H9 (cell line): ENCODE measurements around the gene ATRX. TPM values are rescaled to one million over a fixed set of nuclear protein-coding genes. Genes with fewer than 3 reads are reported as not detected.
"Not testable (repeated sequence)": the region's sequence is repeated elsewhere in the genome, so short reads cannot be mapped to it uniquely, and the experiment has no call there.

Experiments
- DNase-seq: peaks from one replicate; pipeline ENCODE4 v3.0.0-alpha.2; 2017
- H2AFZ ChIP-seq: one replicate; pipeline ENCODE4 v1.6.1; 2013; ENCODE audit warnings: mild to moderate bottlenecking, low read length, control low read depth, moderate library complexity
- H2AK5ac ChIP-seq: 2 replicates; pipeline ENCODE4 v1.6.1; 2013; ENCODE audit warnings: low read length, control low read depth, mixed read lengths; ENCODE audit not compliant: insufficient read length
- H2BK120ac ChIP-seq: one replicate; pipeline ENCODE4 v1.6.1; 2013; ENCODE audit warnings: low read depth, mild to moderate bottlenecking, low read length, control low read depth, inconsistent platforms; ENCODE audit not compliant: poor library complexity, severe bottlenecking
- H2BK12ac ChIP-seq: 2 replicates; pipeline ENCODE4 v1.6.1; 2013; ENCODE audit warnings: low read length, control low read depth, mixed read lengths, low read depth; ENCODE audit not compliant: insufficient read length
- H2BK15ac ChIP-seq: 2 replicates; pipeline ENCODE4 v1.6.1; 2013; ENCODE audit warnings: low read depth, low read length, control low read depth
- H2BK20ac ChIP-seq: one replicate; pipeline ENCODE4 v1.6.1; 2013; ENCODE audit warnings: low read depth, mild to moderate bottlenecking, low read length, control low read depth, inconsistent platforms; ENCODE audit not compliant: poor library complexity, severe bottlenecking
- H2BK5ac ChIP-seq: 2 replicates; pipeline ENCODE4 v1.6.1; 2013; ENCODE audit warnings: low read length, control low read depth, mixed read lengths; ENCODE audit not compliant: insufficient read length
- H3K14ac ChIP-seq: 2 replicates; pipeline ENCODE4 v1.6.1; 2013; ENCODE audit warnings: low read length, control low read depth; ENCODE audit not compliant: insufficient read depth
- H3K18ac ChIP-seq: 2 replicates; pipeline ENCODE4 v1.6.1; 2013; ENCODE audit warnings: low read depth, mild to moderate bottlenecking, mixed read lengths, low read length, control low read depth; ENCODE audit not compliant: insufficient read length
- H3K23ac ChIP-seq: 2 replicates; pipeline ENCODE4 v1.6.1; 2013; ENCODE audit warnings: low read length, control low read depth, mixed read lengths, low read depth; ENCODE audit not compliant: insufficient read length
- H3K23me2 ChIP-seq: 2 replicates; pipeline ENCODE4 v1.6.1; 2013; ENCODE audit warnings: low read depth, mild to moderate bottlenecking, mixed read lengths, low read length, control low read depth; ENCODE audit not compliant: insufficient read length, poor library complexity, severe bottlenecking
- H3K27ac ChIP-seq: 2 replicates; pipeline ENCODE4 v1.5.1; 2013; ENCODE audit warnings: low read length, control low read depth, mixed read lengths, low read depth; ENCODE audit not compliant: insufficient read length
- H3K27me3 ChIP-seq: 2 replicates; pipeline ENCODE4 v1.6.1; 2013; ENCODE audit warnings: low read length, control low read depth, inconsistent platforms; ENCODE audit not compliant: insufficient read depth
- H3K4ac ChIP-seq: 2 replicates; pipeline ENCODE4 v1.6.1; 2013; ENCODE audit warnings: low read depth, mild to moderate bottlenecking, control low read depth, inconsistent platforms, low read length, moderate library complexity
- H3K4me1 ChIP-seq: 2 replicates; pipeline ENCODE4 v1.6.1; 2013; ENCODE audit warnings: low read length, control low read depth, inconsistent platforms; ENCODE audit not compliant: insufficient read depth
- H3K4me2 ChIP-seq: 2 replicates; pipeline ENCODE4 v1.6.1; 2013; ENCODE audit warnings: low read length, control low read depth, mixed read lengths; ENCODE audit not compliant: insufficient read length, insufficient read depth
- H3K56ac ChIP-seq: 2 replicates; pipeline ENCODE4 v1.6.1; 2013; ENCODE audit warnings: low read depth, mild to moderate bottlenecking, mixed read lengths, low read length, control low read depth; ENCODE audit not compliant: insufficient read length
- H3K79me1 ChIP-seq: 2 replicates; pipeline ENCODE4 v1.6.1; 2013; ENCODE audit warnings: low read depth, mild to moderate bottlenecking, moderate library complexity, low read length, control low read depth, inconsistent platforms; ENCODE audit not compliant: insufficient read depth, poor library complexity, severe bottlenecking
- H3K79me2 ChIP-seq: 2 replicates; pipeline ENCODE4 v1.6.1; 2013; ENCODE audit warnings: low read length, control low read depth, inconsistent platforms; ENCODE audit not compliant: insufficient read depth
- H3K9ac ChIP-seq: 2 replicates; pipeline ENCODE4 v1.6.1; 2013; ENCODE audit warnings: low read length, control low read depth, mixed read lengths; ENCODE audit not compliant: insufficient read length; ENCODE audit errors: extremely low read depth
- H3K9me3 ChIP-seq: one replicate; pipeline ENCODE4 v1.6.1; 2013; ENCODE audit warnings: low read depth, low read length, inconsistent platforms; ENCODE audit not compliant: control insufficient read depth
- H3T11ph ChIP-seq: one replicate; pipeline ENCODE4 v1.6.1; 2013; ENCODE audit warnings: mild to moderate bottlenecking, low read length, control low read depth, inconsistent platforms
- H4K20me1 ChIP-seq: one replicate; pipeline ENCODE4 v1.6.1; 2013; ENCODE audit not compliant: control insufficient read depth, insufficient read length, insufficient read depth
- H4K5ac ChIP-seq: 2 replicates; pipeline ENCODE4 v1.6.1; 2013; ENCODE audit warnings: low read depth, mild to moderate bottlenecking, mixed read lengths, low read length, control low read depth; ENCODE audit not compliant: insufficient read length
- H4K8ac ChIP-seq: replicated peaks from 2 replicates; pipeline ENCODE4 v1.6.1; 2013; ENCODE audit warnings: low read length, control low read depth, mixed read lengths, low read depth; ENCODE audit not compliant: insufficient read length
- H4K91ac ChIP-seq: 2 replicates; pipeline ENCODE4 v1.6.1; 2013; ENCODE audit warnings: low read depth, mild to moderate bottlenecking, moderate library complexity, mixed read lengths, low read length, control low read depth; ENCODE audit not compliant: insufficient read length
- H3K27ac Mint-ChIP-seq, 3 experiments: 2 replicates in 2 of 3; 3 replicates in 1 of 3; pipeline ENCODE4 v1.8.0; 2020 to 2021; ENCODE audit warnings: mixed read lengths in 3 of 3, mild to moderate bottlenecking in 1 of 3, moderate library complexity in 1 of 3
- H3K27me3 Mint-ChIP-seq: 2 replicates; pipeline ENCODE4 v1.8.0; 2021; ENCODE audit warnings: low read depth, mild to moderate bottlenecking, moderate library complexity, mixed read lengths
- H3K36me3 Mint-ChIP-seq, 3 experiments: 2 replicates in 2 of 3; 3 replicates in 1 of 3; pipeline ENCODE4 v1.8.0; 2020 to 2021; ENCODE audit warnings: low read depth in 3 of 3, mixed read lengths in 3 of 3; ENCODE audit not compliant: insufficient read depth in 1 of 3
- H3K4me1 Mint-ChIP-seq, 2 experiments: 2 replicates each; pipeline ENCODE4 v1.8.0; 2020; ENCODE audit warnings: mixed read lengths in 2 of 2
- H3K4me3 Mint-ChIP-seq, 2 experiments: 2 replicates in 1 of 2; 3 replicates in 1 of 2; pipeline ENCODE4 v1.8.0; 2020 to 2021; ENCODE audit warnings: mild to moderate bottlenecking in 2 of 2, mixed read lengths in 2 of 2, moderate library complexity in 1 of 2
- H3K9me3 Mint-ChIP-seq, 2 experiments: 2 replicates in 1 of 2; 3 replicates in 1 of 2; pipeline ENCODE4 v1.8.0; 2020; ENCODE audit warnings: mild to moderate bottlenecking in 2 of 2, mixed read lengths in 2 of 2, moderate library complexity in 1 of 2
- WGBS: extraction: QIAGEN DNeasy Blood & Tissue Kit; methylation state at CpG from one replicate; pipeline ENCODE4 v1.1.7; 2013; ENCODE audit warnings: missing lambda C conversion rate, low lambda C conversion rate, mixed read lengths; ENCODE audit not compliant: insufficient read length; ENCODE audit errors: extremely low coverage; 5-methylcytosine and 5-hydroxymethylcytosine counted together
- total RNA-seq: library from RNA; stranded (reverse); gene quantifications from 2 replicates; pipeline ENCODE4 v1.2.1, GENCODE V29; 2021

Gene ATRX
- total RNA-seq, 1 experiment from 2014 or later = 76.0 TPM

DNA sequence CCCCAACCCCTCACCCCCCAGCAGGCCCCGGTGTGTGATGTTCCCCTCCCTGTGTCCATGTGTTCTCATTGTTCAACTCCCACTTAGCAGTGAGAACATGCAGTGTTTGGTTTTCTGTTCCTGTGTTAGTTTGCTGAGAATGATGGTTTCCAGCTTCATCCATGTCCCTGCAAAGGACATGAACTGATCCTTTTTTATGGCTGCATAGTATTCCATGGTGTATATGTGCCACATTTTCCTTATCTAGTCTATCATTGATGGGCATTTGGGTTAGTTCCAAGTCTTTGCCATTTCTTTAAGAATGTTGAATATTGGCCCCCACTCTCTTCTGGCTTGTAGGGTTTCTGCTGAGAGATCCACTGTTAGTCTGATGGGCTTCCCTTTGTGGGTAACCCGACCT is 36.0 kb upstream of the ATRX start:
- peaks cover 57 to 58% of the 10 kb centered on the region in 2 experiments for H3K9me3 Mint-ChIP-seq

More for the DNA sequence above, 36.0 kb upstream of the ATRX start:
- WGBS = no CpG with 5 or more reads among the region's 2 CpGs
- H3K4ac ChIP-seq, H2BK12ac ChIP-seq, H2BK5ac ChIP-seq, H3T11ph ChIP-seq, H3K56ac ChIP-seq, H3K14ac ChIP-seq, H3K4me2 ChIP-seq, H2BK15ac ChIP-seq, H2BK20ac ChIP-seq, H2BK120ac ChIP-seq, H4K20me1 ChIP-seq, H4K5ac ChIP-seq, H3K27me3 ChIP-seq, DNase-seq, H3K9ac ChIP-seq, H3K23me2 ChIP-seq, H4K8ac ChIP-seq, H2AK5ac ChIP-seq, H3K23ac ChIP-seq, H3K27ac ChIP-seq, H2AFZ ChIP-seq, H3K4me1 ChIP-seq, H4K91ac ChIP-seq, H3K4me3 Mint-ChIP-seq, H3K18ac ChIP-seq, H3K9me3 ChIP-seq, H3K4me1 Mint-ChIP-seq, H3K79me1 ChIP-seq, H3K27ac Mint-ChIP-seq, H3K27me3 Mint-ChIP-seq, H3K79me2 ChIP-seq: not testable (repeated sequence)
- peaks cover 20 to 37% (median 28%) of the 10 kb centered on the region in 3 experiments for H3K36me3 Mint-ChIP-seq
